Activated naive CD4-positive, alpha-beta T cell treated with anti-CD3 and anti-CD28 coated beads, Interleukin-2, amount 10 ng/mL, durations not matched to agents 7 days and 5 days (primary cell): ENCODE results near the gene B4GAT1.
"Not testable (repeated sequence)": the region's sequence is repeated elsewhere in the genome, so short reads cannot be mapped to it uniquely, and the experiment has no call there.

Source experiments
- CTCF ChIA-PET: fragments of 350-600 bp; sonication (Branson Sonifier 250); formaldehyde crosslinking; loops from one replicate; lab custom pipeline; 2021; ENCODE audit warnings: antibody characterized with exemption; lab: Charles Lee
- DNase-seq: peaks from one replicate; pipeline ENCODE4 v3.0.0-alpha.2; 2020
- H3K27ac Mint-ChIP-seq: one replicate; pipeline ENCODE4 v1.8.0; 2021; ENCODE audit warnings: mild to moderate bottlenecking, moderate library complexity, mixed read lengths
- H3K27me3 Mint-ChIP-seq: one replicate; pipeline ENCODE4 v1.8.0; 2021; ENCODE audit warnings: mild to moderate bottlenecking, mixed read lengths
- H3K36me3 Mint-ChIP-seq: one replicate; pipeline ENCODE4 v1.8.0; 2021; ENCODE audit warnings: mixed read lengths
- H3K4me1 Mint-ChIP-seq: one replicate; pipeline ENCODE4 v1.8.0; 2021; ENCODE audit warnings: mixed read lengths
- H3K4me3 Mint-ChIP-seq: one replicate; pipeline ENCODE4 v1.8.0; 2021; ENCODE audit warnings: mild to moderate bottlenecking, moderate library complexity, mixed read lengths
- H3K9me3 Mint-ChIP-seq: one replicate; pipeline ENCODE4 v1.8.0; 2021; ENCODE audit warnings: mixed read lengths

Gene B4GAT1

DNA sequence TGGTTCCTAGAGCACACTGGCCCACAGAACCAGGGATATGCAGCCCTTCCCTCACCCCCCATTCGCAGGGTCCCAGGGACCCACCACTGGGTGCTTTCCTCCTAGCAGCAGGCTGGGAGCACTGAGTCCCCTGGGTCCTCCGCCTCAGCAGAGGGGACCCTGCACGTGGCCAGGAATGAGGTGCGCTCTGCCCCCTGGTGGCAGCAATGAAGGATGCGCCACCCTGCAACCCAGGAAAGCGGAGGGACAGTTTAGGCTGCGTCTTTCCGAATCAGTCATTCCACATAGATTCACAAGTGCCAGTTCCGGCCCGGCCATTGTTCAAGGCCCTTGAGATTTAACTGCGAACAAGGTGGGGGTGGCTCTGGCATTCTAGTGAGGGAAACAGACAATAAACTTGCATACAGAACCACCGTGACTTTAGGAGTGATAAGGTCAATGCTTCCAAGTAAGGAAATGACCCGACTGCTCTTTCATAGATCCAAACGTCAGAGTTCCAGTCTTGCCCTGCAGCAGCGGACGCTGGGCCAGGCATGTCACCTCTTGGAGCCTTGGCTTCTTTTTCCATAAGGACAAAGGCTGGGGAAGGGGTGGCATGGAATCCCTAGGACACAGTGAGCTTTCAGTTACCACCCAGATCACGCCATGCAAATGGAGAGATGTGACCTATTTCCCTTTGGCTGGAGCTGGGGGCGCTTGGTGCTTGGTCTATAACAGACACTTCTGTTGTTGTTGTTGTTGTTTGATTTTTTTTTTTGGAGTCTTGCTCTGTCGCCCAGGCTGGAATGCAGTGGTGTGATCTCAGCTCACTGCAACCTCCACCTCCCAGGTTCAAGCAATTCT, 18.9 kb downstream of the B4GAT1 start:
- Mint-ChIP-seq H3K4me1 (peaks cover 55% of the 10 kb centered on the region), H3K4me3 (peak overlapping the region; percentile 21), H3K27ac (peak overlapping the region; percentile 87), H3K36me3 (no peaks in the 10 kb centered on the region), H3K9me3 (peaks cover under 1% of the 10 kb centered on the region), H3K27me3 (no peaks in the 10 kb centered on the region)
- CTCF ChIA-PET: interaction anchor here (0.8 to 2.2 kb wide), 5 partner anchors 9 to 60 kb away, joined by 3 to 28 read pairs (median 3); no protein-coding TSS in a partner anchor
- peak; percentile 87 for DNase-seq

DNA sequence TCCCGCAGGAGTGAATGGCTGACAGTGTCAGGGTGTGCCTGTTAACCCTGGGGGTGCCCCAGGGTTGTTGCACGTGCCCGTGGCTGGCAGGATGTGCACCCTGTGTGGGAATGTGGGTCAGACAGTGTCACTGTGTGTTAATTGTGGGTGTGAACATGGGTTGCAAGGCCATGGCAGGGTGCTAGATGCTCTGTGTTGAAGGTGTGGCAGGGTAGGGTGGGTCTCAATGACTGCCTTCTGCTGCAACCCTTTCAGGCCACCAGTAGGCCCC, 19.5 kb downstream of the B4GAT1 start:
- peak; percentile 55 for DNase-seq
- Mint-ChIP-seq H3K9me3 (peaks cover 6% of the 10 kb centered on the region), H3K36me3 (no peaks in the 10 kb centered on the region), H3K4me3 (no peak overlapping the region), H3K4me1 (peaks cover 61% of the 10 kb centered on the region), H3K27ac (peak overlapping the region; percentile 87), H3K27me3 (no peaks in the 10 kb centered on the region)
- CTCF ChIA-PET: no interaction called here

DNA sequence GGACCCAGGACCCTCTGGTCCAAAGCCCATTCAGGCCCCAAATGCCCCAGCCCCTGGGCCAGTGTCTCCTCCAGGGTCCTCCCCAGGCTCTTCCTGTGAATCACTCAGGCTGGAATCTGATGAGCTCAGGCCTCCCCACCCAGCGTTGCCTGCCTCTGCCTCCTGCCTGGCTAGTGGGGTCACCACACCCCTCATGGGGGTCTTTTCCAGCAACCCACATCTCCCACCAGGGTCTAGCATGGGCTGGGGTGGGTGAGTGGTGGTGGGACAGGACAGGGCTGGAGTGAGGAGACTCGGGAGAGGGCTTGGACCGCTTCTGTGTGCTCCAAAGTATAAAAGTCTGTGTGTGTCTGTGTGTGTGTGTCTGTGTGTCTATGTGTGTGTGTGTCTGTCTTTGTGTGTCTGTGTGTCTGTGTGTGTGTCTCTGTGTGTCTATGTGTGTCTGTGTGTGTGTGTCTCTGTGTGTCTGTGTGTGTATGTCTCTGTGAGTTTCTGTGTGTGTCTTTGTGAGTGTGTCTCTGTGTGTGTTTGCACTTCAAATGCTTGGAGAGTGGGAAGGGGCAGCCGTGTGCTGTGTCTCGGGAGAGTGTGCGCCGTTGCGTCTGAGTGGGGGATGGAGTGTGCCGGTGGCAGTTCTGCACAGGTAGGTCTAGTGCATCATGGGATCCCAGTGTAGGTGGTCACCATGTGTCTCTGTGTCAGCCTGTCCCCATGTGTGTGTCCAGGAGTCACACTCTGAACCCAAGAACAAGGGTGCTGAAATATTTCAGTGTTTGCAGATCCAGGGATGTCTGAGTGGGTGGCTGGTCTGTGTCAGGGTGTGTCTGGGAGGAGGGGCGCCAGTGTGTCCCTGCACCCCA, 20.0 kb downstream of the B4GAT1 start:
- DNase-seq: no peak
- Mint-ChIP-seq H3K9me3 (peaks cover 6% of the 10 kb centered on the region), H3K4me3 (no peak overlapping the region), H3K4me1 (peaks cover 65% of the 10 kb centered on the region), H3K27ac (peak overlapping the region; percentile 87), H3K36me3 (no peaks in the 10 kb centered on the region), H3K27me3 (no peaks in the 10 kb centered on the region)
- CTCF ChIA-PET: interaction anchor here (1.3 to 1.8 kb wide), 2 partner anchors 15 to 16 kb away, joined by 9 to 15 read pairs; no protein-coding TSS in a partner anchor

DNA sequence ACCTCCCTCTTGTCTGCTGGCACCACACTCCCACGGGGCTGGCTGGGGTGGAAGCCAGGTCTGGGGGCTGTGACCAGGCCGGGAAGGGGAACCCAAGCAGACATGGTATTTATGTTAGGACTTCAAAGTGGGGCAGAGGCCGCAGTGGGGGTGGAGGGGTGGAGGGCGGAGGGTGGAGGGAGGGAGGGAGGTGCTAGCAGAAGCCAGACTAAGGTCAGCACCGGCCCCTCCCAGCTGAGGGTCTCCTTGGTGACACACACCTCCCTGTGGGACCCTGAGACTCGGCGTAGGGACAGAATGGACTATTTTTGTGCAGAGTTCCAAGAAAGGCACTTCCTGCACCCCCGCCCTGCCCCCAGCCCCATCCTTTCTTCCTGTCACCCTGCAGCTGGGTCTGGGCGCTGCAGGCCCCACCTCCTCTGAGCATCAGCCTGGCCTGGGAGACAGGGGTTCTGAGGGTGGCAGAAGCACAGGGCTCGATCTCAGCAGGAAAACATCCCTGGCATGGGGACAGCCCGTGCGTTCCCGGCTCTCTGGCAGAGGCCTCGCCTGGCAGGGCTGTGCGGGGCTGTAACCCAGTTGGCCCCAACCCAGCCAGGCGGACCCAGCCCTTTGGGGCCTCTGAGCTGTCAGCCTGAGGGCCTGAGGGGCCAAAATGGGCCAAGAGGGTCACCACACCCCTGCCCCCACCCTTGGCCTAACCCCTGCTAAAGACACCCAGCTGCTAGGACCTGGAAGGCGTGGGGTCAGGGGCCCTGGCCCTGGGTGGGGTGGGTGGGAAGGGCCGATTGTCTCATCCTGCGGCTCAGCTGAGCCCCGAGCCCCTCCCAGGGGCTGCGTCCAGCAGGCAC, 20.9 kb downstream of the B4GAT1 start:
- DNase-seq: peak; percentile 85
- Mint-ChIP-seq H3K4me1 (peaks cover 68% of the 10 kb centered on the region), H3K27ac (peak overlapping the region; percentile 87), H3K27me3 (no peaks in the 10 kb centered on the region), H3K4me3 (peak overlapping the region; percentile 58), H3K36me3 (no peaks in the 10 kb centered on the region), H3K9me3 (peaks cover 6% of the 10 kb centered on the region)
- CTCF ChIA-PET: interaction anchor here (1.3 to 1.8 kb wide), 2 partner anchors 14 to 16 kb away, joined by 9 to 15 read pairs; no protein-coding TSS in a partner anchor

DNA sequence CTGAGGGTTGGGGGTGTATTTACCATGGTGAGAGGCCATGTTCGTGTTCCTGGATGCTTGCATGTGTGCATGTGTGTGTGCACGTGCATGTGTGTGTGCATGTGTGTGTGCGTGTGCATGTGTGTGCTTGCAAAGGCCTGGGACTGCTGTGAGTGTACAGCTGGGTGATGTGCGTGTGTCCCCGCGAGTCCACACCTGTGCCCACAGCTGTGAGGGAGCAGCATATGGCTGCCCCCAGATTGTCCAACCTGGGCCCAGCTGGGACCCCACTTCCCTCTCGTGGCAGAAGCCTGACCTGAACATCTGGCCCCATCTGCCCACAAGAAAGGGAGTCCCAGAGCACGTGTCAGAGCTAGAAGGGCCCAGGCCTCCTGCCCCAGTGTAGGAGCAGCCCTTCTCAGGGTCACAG, 22.2 kb downstream of the B4GAT1 start:
- H3K36me3 Mint-ChIP-seq: peaks cover 3% of the 10 kb centered on the region
- no peaks in the 10 kb centered on the region for H3K27me3 Mint-ChIP-seq
- H3K4me1 Mint-ChIP-seq: peaks cover 75% of the 10 kb centered on the region
- no peak for DNase-seq
- no peak overlapping the region for H3K4me3 Mint-ChIP-seq
- H3K27ac Mint-ChIP-seq: peak overlapping the region; percentile 87
- H3K9me3 Mint-ChIP-seq: peaks cover 7% of the 10 kb centered on the region
- CTCF ChIA-PET: interaction anchor here (1.8 kb wide), 1 partner anchor 13 kb away, joined by 10 read pairs; no protein-coding TSS in a partner anchor

DNA sequence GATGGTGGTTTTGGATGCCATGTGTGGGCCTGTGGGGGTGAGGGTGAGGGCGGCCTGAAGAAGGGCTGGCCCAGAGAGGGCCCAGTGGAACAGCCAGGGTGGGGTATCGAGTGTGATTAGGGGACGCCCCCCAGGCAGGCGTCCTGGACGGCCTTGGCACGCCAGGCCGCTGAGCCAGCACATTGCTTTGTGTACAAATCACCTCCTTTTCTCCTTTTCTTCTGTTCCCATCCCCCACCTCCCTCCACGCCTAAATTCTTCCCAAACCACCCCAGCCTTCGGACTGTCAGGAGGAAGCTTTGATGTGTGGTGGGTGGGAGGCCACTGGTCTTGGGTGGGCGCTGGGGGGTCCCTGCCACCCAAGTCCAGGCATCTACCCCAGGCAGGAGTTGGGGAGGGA, 22.8 kb downstream of the B4GAT1 start:
- peaks cover 7% of the 10 kb centered on the region for H3K36me3 Mint-ChIP-seq
- H3K4me3 Mint-ChIP-seq: no peak overlapping the region
- H3K4me1 Mint-ChIP-seq: peaks cover 81% of the 10 kb centered on the region
- no peaks in the 10 kb centered on the region for H3K27me3 Mint-ChIP-seq
- CTCF ChIA-PET: interaction anchor here (0.9 to 1.8 kb wide), 2 partner anchors 9 to 13 kb away, joined by 3 to 10 read pairs; no protein-coding TSS in a partner anchor
- DNase-seq: no peak
- peaks cover 12% of the 10 kb centered on the region for H3K9me3 Mint-ChIP-seq
- H3K27ac Mint-ChIP-seq: peak overlapping the region; percentile 59

DNA sequence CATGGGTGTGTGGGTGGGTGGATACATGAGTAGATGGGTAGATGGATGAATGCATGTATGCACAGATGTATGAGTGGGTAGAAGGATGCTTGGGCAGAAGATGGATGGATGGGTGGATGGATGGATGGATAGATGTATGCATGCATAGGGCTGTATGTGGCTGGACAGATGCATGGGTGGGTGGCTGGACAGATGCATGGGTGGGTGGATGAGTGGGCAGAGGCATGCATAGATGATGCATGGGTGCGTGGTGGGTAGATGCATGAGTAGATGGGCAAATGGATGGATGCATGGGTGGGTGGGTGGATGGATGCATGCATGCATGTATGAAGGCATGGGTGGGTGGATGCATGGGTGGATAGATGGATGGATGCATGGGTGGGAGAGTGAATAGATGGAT, 23.7 kb downstream of the B4GAT1 start:
- DNase-seq: no peak
- H3K36me3 Mint-ChIP-seq: peaks cover 15% of the 10 kb centered on the region
- H3K9me3 Mint-ChIP-seq: peaks cover 15% of the 10 kb centered on the region
- H3K27ac Mint-ChIP-seq: no peak overlapping the region
- CTCF ChIA-PET: interaction anchor here (0.9 to 1.8 kb wide), 2 partner anchors 8 to 12 kb away, joined by 3 to 10 read pairs; no protein-coding TSS in a partner anchor
- H3K27me3 Mint-ChIP-seq: no peaks in the 10 kb centered on the region
- H3K4me3 Mint-ChIP-seq: no peak overlapping the region
- peaks cover 85% of the 10 kb centered on the region for H3K4me1 Mint-ChIP-seq

DNA sequence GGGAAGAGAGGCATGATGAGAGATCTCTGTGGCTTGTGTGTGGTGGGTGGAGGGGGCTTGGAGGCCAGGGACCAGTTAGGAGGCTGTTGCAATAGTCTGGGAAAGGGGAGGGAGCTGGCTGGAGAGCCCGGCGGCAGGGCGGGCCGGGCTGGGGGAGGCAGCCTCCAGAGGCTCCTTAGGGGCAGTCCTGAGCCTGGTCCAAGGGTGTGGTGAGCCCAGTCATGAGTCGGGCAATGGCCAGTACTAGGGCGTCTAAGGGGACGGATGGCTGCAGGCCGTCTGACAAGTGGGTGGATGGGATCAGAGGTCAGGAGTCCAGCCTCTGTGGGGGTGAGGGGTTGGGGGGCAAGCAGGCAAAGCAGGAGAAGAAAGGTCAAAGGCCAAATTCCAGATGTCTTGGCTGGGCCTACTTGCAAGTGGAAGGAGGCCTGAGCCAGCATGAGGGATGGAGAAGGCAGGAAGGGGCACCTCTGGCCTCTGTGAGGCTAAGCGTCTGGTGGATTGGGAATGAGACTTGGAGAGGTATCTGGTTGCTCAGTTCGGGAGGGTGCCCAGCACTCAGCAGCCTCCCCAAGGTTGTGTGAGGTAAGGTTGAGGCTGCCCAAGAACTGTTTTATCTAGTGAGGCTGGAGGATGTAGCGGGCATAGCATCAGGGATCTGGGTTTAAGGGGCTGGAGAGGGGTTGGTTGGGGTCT, 24.5 kb downstream of the B4GAT1 start:
- Mint-ChIP-seq H3K4me1 (peaks cover 85% of the 10 kb centered on the region), H3K9me3 (peaks cover 15% of the 10 kb centered on the region), H3K36me3 (peaks cover 17% of the 10 kb centered on the region), H3K27me3 (no peaks in the 10 kb centered on the region), H3K4me3 (no peak overlapping the region), H3K27ac (no peak overlapping the region)
- DNase-seq: no peak
- CTCF ChIA-PET: no interaction called here

DNA sequence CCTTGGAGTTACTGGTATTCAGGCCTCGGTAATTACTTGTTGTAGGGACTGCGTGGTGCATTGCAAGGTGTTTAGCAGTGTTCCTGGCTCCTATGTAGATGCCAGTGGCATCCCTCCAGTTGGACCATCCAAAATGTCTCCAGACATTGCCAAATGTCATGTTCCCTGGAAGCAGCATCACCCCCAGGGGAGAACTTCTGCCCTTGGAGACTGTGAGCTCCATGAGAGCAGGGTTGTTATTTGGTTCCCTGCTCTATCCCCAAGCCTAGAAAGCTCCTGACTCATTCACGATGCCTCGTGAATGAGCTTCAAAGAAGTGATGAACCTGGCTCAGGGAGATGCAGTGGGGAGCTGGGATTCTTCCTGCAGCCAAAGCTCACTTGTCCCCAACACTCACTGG, 25.8 kb downstream of the B4GAT1 start:
- Mint-ChIP-seq H3K4me1 (peaks cover 83% of the 10 kb centered on the region), H3K4me3 (no peak overlapping the region)
- CTCF ChIA-PET: interaction anchor here (0.9 to 1.2 kb wide), 2 partner anchors 9 to 10 kb away, joined by 3 to 4 read pairs; no protein-coding TSS in a partner anchor

DNA sequence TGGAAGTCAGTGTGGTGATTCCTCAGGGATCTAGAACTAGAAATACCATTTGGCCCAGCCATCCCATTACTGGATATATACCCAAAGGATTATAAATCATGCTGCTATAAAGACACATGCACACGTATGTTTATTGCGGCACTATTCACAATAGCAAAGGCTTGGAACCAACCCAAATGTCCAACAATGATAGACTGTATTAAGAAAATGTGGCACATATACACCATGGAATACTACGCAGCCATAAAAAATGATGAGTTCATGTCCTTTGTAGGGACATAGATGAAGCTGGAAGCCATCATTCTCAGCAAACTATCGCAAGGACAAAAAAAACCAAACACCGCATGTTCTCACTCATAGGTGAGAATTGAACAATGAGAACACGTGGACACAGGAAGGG, 26.7 kb downstream of the B4GAT1 start:
- DNase-seq, H3K4me3 Mint-ChIP-seq, H3K27me3 Mint-ChIP-seq, CTCF ChIA-PET, H3K27ac Mint-ChIP-seq: not testable (repeated sequence)
- Mint-ChIP-seq H3K36me3 (peaks cover 17% of the 10 kb centered on the region), H3K9me3 (peaks cover 15% of the 10 kb centered on the region), H3K4me1 (peaks cover 81% of the 10 kb centered on the region)

More for the DNA sequence above, 25.8 kb downstream of the B4GAT1 start:
- no peak for DNase-seq
- H3K36me3 Mint-ChIP-seq: peaks cover 17% of the 10 kb centered on the region
- H3K27me3 Mint-ChIP-seq: no peaks in the 10 kb centered on the region
- no peak overlapping the region for H3K27ac Mint-ChIP-seq
- H3K9me3 Mint-ChIP-seq: peaks cover 15% of the 10 kb centered on the region

DNA sequence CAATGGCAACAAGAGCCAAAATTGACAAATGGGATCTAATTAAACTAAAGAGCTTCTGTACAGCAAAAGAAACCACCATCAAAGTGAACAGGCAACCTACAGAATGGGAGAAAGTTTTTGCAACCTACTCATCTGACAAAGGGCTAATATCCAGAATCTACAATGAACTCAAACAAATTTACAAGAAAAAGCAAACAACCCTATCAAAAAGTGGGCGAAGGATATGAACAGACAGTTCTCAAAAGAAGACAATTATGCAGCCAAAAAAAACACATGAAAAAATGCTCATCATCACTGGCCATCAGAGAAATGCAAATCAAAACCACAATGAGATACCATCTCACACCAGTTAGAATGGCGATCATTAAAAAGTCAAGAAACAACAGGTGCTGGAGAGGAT, 27.1 kb downstream of the B4GAT1 start:
- DNase-seq, H3K27me3 Mint-ChIP-seq, CTCF ChIA-PET, H3K4me3 Mint-ChIP-seq: not testable (repeated sequence)
- peaks cover 15% of the 10 kb centered on the region for H3K9me3 Mint-ChIP-seq
- H3K4me1 Mint-ChIP-seq: peaks cover 81% of the 10 kb centered on the region
- peak overlapping the region; percentile 33 for H3K27ac Mint-ChIP-seq
- peaks cover 20% of the 10 kb centered on the region for H3K36me3 Mint-ChIP-seq

DNA sequence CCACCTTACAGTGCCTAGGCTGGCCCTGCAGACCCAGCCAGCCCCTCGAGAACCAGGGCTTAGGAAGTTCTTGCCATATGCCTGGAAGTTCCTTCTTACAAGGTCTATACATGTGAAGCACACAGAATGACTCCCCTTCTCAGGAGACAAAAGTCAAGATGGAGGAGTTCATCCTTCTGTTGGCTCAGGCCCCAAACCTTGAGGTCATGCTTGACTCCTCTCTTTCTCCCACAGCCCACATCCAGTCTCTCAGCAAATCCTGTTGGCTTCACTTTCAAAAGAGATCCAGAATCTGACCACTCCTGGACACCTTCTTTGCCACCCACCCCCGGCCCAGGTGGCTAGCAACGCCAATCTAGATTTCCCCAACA, 28.8 kb downstream of the B4GAT1 start:
- peaks cover 15% of the 10 kb centered on the region for H3K9me3 Mint-ChIP-seq
- peaks cover 9% of the 10 kb centered on the region for H3K27me3 Mint-ChIP-seq

More for the DNA sequence above, 28.8 kb downstream of the B4GAT1 start:
- CTCF ChIA-PET: interaction anchor here (0.6 kb wide), 1 partner anchor 104 kb away, joined by 3 read pairs; no protein-coding TSS in a partner anchor
- Mint-ChIP-seq H3K27ac (peak overlapping the region; percentile 98), H3K36me3 (peaks cover 22% of the 10 kb centered on the region), H3K4me3 (no peak overlapping the region), H3K4me1 (peaks cover 80% of the 10 kb centered on the region)
- DNase-seq: no peak
